ENCODE data around the gene MOCS1. TPM values are rescaled to one million over a fixed set of nuclear protein-coding genes. Genes with fewer than 3 reads are reported as not detected.

Gene MOCS1
- total RNA-seq, 1 experiment from 2014 or later: 13.7 TPM

Other genes starting within 250 kb of the MOCS1 start
- not detected in 2 replicates for gene KIF6, start 209.1 kb downstream of the MOCS1 start, total RNA-seq (2014; rRNA removed; shearing (Covaris generic))
- gene DAAM2, start 142.1 kb downstream of the MOCS1 start, total RNA-seq (2014; rRNA removed; shearing (Covaris generic)): 0.29 TPM in 1 of 2 replicates, not detected in the other

All from SJSA1 (cell line).